ENCODE results near the gene VPS35L. TPM values are rescaled to one million over a fixed set of nuclear protein-coding genes. Genes with fewer than 3 reads are reported as not detected.

Gene VPS35L
- total and polyA plus RNA-seq, 4 donors = 27.4 to 65.4 (median 47.1) TPM

DNA sequence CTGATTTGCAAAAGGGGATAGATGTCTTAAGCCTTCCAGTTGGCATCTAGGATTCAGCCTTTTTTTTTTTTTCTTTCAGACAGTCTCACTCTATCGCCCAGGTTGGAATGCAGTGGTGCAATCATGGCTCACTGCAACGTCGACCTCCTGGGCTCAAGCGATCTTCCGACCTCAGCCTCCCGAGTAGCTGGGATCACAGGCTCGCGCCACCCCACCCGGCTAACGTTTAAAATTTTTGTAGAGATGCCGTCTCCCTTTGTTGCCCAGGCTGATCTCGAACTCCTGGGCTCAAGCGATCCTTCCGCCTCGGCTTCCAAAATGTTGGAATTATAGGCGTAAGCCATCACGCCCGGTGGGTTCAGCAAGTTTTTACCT lies 32.3 kb upstream of the VPS35L start:
- H3K36me3 ChIP-seq (ENCODE audit: control insufficient read depth in 4 of 4, insufficient read depth in 4 of 4, low read length in 4 of 4) = peaks cover 0 to 5% (median 0%) of the 10 kb centered on the region in 4 donors
- no peaks in the 10 kb centered on the region for H3K27me3 ChIP-seq (ENCODE audit: control insufficient read depth in 3 of 3, insufficient read depth in 3 of 3, low read length in 2 of 3)
- H3K4me3 ChIP-seq = no peak overlapping the region
- DNase-seq (peak in 1 of 3 donors; percentile 7), ATAC-seq (ENCODE audit: insufficient read depth, low FRiP score) (no peak)
- peak overlapping the region in 1 of 2 donors; percentile 66 for H3K27ac ChIP-seq (ENCODE audit: low read depth in 1 of 2, low read length in 1 of 2)
- H3K9ac ChIP-seq (ENCODE audit: insufficient read depth in 1 of 2, low read length in 2 of 2) = no peak overlapping the region
- no peaks in the 10 kb centered on the region for H3K9me3 ChIP-seq (ENCODE audit: control insufficient read depth in 4 of 4, insufficient read depth in 3 of 4, low read length in 3 of 4)
- H3K4me1 ChIP-seq (ENCODE audit: control insufficient read depth in 5 of 5, insufficient read depth in 5 of 5, low read length in 5 of 5) = peaks cover 0 to 40% (median 13%) of the 10 kb centered on the region in 5 donors
- no peak for TF ChIP-seq CTCF (IDR thresholded peaks at IDR 0.05; ENCODE audit: control extremely low read depth, extremely low read depth)
- 62 to 76% methylated on average over 18 of the region's 18 CpGs for WGBS, 2 donors

DNA sequence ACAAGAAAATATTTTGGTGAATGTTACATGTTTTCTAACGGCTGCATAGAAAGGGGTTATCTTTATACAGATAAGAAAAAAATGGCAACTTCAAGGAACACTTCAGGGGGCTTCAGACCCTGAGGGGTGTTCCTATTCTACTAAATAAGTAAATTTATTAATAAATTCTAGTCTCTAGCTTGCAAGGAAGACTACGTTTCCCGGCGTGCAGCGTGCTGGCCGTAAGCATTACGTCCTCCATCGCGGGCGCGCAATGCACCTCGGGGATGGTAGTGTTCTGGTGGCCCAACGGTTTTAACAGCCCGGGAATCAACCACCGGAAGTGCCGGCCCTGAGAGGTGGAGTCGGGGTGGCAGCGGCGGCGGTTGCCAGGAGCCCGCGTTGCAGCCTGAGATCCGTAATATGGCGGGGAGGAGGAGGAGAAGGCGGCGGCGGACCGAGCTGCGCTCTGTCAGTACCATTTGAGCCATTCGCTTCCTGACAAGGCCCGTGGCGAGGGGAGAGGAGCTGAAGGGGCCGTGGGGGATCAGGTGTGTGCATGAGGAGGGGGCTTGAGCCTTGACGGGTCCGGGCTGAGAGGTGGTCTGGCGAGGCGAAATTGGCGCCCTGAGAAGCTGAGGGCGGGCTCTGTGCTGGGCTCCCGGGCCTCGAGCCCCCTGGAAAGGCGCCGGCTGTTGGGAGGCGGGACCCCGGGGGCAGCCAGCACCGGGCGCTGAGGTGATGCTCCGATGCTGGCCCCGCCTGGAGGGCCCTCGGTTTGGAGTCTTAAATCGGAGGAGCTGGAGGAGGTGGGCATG lies 31.7 kb upstream of the VPS35L start, which contains the start of gene CCP110:
CCP110 (plus strand) TSS at position 384 of the 797 bp plus-strand sequence. CDS start 3,940 bp downstream, outside the sequence.
- Histone ChIP-seq H3K36me3 (ENCODE audit: control insufficient read depth in 4 of 4, insufficient read depth in 4 of 4, low read length in 4 of 4) (peaks cover 4 to 10% (median 5%) of the 10 kb centered on the region in 4 donors), H3K9ac (ENCODE audit: insufficient read depth in 1 of 2, low read length in 2 of 2) (peak within 1 kb of the TSS; percentile 59 to 75), H3K27me3 (ENCODE audit: control insufficient read depth in 3 of 3, insufficient read depth in 3 of 3, low read length in 2 of 3) (no peaks in the 10 kb centered on the region), H3K27ac (ENCODE audit: low read depth in 1 of 2, low read length in 1 of 2) (peak within 1 kb of the TSS; percentile 30 to 81), H3K4me3 (peak within 1 kb of the TSS; percentile 93), H3K9me3 (ENCODE audit: control insufficient read depth in 4 of 4, insufficient read depth in 3 of 4, low read length in 3 of 4) (no peaks in the 10 kb centered on the region), H3K4me1 (ENCODE audit: control insufficient read depth in 5 of 5, insufficient read depth in 5 of 5, low read length in 5 of 5) (peaks cover 0 to 40% (median 13%) of the 10 kb centered on the region in 5 donors)
- TF ChIP-seq CTCF (IDR thresholded peaks at IDR 0.05; ENCODE audit: control extremely low read depth, extremely low read depth) = no peak
- 1 to 2% methylated on average over 49 to 51 of the region's 51 CpGs for WGBS, 2 donors
- DNase-seq (peak; percentile 97 to 98 (median 98)), ATAC-seq (ENCODE audit: insufficient read depth, low FRiP score) (peak; percentile 86)

DNA sequence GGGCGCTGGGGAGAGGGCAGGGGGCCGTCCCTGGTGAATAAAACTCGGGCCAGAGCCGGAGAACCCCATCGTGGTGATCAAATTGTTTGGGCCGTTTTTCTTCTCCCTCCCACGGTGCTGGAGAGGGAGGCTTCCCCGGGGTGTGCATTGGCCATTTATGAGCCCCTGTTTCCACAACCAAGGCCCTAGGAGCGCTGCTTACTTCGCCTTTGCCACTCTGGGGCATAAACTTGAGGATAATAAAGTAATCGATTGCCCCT lies 31.2 kb upstream of the VPS35L start:
- no peak for ATAC-seq (ENCODE audit: insufficient read depth, low FRiP score)
- peaks cover 0 to 40% (median 13%) of the 10 kb centered on the region in 5 donors for H3K4me1 ChIP-seq (ENCODE audit: control insufficient read depth in 5 of 5, insufficient read depth in 5 of 5, low read length in 5 of 5)
- peak overlapping the region in 1 of 2 donors; percentile 81 for H3K27ac ChIP-seq (ENCODE audit: low read depth in 1 of 2, low read length in 1 of 2)
- no peak for DNase-seq
- TF ChIP-seq CTCF (IDR thresholded peaks at IDR 0.05; ENCODE audit: control extremely low read depth, extremely low read depth) = no peak
- WGBS, 2 donors = 0 to 1% methylated on average over 9 to 11 of the region's 11 CpGs
- peak overlapping the region; percentile 59 to 75 for H3K9ac ChIP-seq (ENCODE audit: insufficient read depth in 1 of 2, low read length in 2 of 2)
- H3K9me3 ChIP-seq (ENCODE audit: control insufficient read depth in 4 of 4, insufficient read depth in 3 of 4, low read length in 3 of 4) = no peaks in the 10 kb centered on the region
- H3K36me3 ChIP-seq (ENCODE audit: control insufficient read depth in 4 of 4, insufficient read depth in 4 of 4, low read length in 4 of 4) = peaks cover 4 to 12% (median 6%) of the 10 kb centered on the region in 4 donors
- H3K4me3 ChIP-seq = peak overlapping the region; percentile 93
- no peaks in the 10 kb centered on the region for H3K27me3 ChIP-seq (ENCODE audit: control insufficient read depth in 3 of 3, insufficient read depth in 3 of 3, low read length in 2 of 3)
